ENCODE data around the gene FAM219B. TPM values are rescaled to one million over a fixed set of nuclear protein-coding genes. Genes with fewer than 3 reads are reported as not detected.

The FAM219B gene
- total RNA-seq, 1 experiment from 2014 or later = 28.4 TPM

Other genes with a start within 250 kb of the FAM219B start
- 6.1 and 6.2 TPM in 2 replicates for gene EDC3, start 210.8 kb downstream of the FAM219B start, total RNA-seq (2014; rRNA removed; shearing (Covaris generic))
- 0.33 and 2.3 TPM in 2 replicates for gene CYP1A1, start 181.3 kb downstream of the FAM219B start, total RNA-seq (2014; rRNA removed; shearing (Covaris generic))
- gene CYP1A2, start 158.0 kb downstream of the FAM219B start, total RNA-seq (2014; rRNA removed; shearing (Covaris generic)) = not detected in 2 replicates
- 21.7 and 22.7 TPM in 2 replicates for gene CSK, start 124.8 kb downstream of the FAM219B start, total RNA-seq (2014; rRNA removed; shearing (Covaris generic))
- 0.10 TPM in 1 of 2 replicates, not detected in the other for gene LMAN1L, start 94.0 kb downstream of the FAM219B start, total RNA-seq (2014; rRNA removed; shearing (Covaris generic))
- not detected in 2 replicates for gene CPLX3, start 80.2 kb downstream of the FAM219B start, total RNA-seq (2014; rRNA removed; shearing (Covaris generic))
- gene ULK3, start 63.7 kb downstream of the FAM219B start, total RNA-seq (2014; rRNA removed; shearing (Covaris generic)) = 18.2 and 19.7 TPM in 2 replicates
- gene SCAMP2, start 33.5 kb downstream of the FAM219B start, total RNA-seq (2014; rRNA removed; shearing (Covaris generic)) = 14.3 and 21.3 TPM in 2 replicates
- gene MPI, start 16.8 kb downstream of the FAM219B start, total RNA-seq (2014; rRNA removed; shearing (Covaris generic)) = 91.1 and 101 TPM in 2 replicates
- gene COX5A, start 31.2 kb upstream of the FAM219B start, total RNA-seq (2014; rRNA removed; shearing (Covaris generic)) = 160 and 163 TPM in 2 replicates
- 0.12 TPM in 1 of 2 replicates, not detected in the other for gene RPP25, start 49.9 kb upstream of the FAM219B start, total RNA-seq (2014; rRNA removed; shearing (Covaris generic))
- gene SCAMP5, start 88.7 kb upstream of the FAM219B start, total RNA-seq (2014; rRNA removed; shearing (Covaris generic)) = 1.9 and 3.6 TPM in 2 replicates
- 5.4 and 11.6 TPM in 2 replicates for gene PPCDC, start 116.7 kb upstream of the FAM219B start, total RNA-seq (2014; rRNA removed; shearing (Covaris generic))

All from H4 (cell line).